DOHH2 (cell line): ENCODE results near the gene PPP1R12A.

ENCODE experiments used
- CTCF ChIP-seq: fragments of 200-600 bp; sonication (generic); IDR thresholded peaks from one replicate; pipeline ENCODE4 v1.5.1; 2014; ENCODE audit warnings: antibody characterized with exemption, mild to moderate bottlenecking, low read depth, low read length; ENCODE audit not compliant: poor library complexity, severe bottlenecking
- EZH2phosphoT487 ChIP-seq: fragments of 200-600 bp; sonication (generic); IDR thresholded peaks from 2 replicates; pipeline ENCODE4 v1.6.1; 2017; ENCODE audit warnings: borderline replicate concordance, mild to moderate bottlenecking, antibody characterized with exemption, low read length, moderate library complexity, mixed read lengths

GRCh38 chr12:79844693-79845092 lies 90.2 kb downstream of the PPP1R12A start:
- TF ChIP-seq EZH2phosphoT487 (no peak), CTCF (no peak)
